ENCODE measurements around the gene SLC37A1.

Gene SLC37A1

DNA sequence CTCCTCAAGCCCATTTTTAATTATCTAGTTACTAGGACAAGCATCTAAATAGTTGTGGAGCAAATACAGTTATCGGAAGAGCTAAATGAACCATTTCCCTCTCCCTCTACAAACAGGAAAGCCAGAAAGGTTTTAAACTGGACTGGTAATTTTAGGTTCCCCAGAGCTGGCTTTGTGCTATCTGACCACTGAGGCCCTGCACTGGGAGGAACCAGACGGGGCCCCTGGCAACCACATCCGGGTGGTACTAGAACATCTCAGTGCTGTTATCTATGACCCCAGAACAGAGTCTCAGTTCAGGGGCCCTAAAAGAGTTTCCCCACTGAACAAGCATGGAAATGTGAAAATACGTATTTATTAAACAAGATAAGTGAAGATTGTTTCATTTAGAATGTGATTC lies 9.9 kb upstream of the SLC37A1 start:
- H3K4me3 ChIP-seq (ENCODE audit: low read depth, low read length), result no peak overlapping the region
- TF ChIP-seq, protein P1, sequence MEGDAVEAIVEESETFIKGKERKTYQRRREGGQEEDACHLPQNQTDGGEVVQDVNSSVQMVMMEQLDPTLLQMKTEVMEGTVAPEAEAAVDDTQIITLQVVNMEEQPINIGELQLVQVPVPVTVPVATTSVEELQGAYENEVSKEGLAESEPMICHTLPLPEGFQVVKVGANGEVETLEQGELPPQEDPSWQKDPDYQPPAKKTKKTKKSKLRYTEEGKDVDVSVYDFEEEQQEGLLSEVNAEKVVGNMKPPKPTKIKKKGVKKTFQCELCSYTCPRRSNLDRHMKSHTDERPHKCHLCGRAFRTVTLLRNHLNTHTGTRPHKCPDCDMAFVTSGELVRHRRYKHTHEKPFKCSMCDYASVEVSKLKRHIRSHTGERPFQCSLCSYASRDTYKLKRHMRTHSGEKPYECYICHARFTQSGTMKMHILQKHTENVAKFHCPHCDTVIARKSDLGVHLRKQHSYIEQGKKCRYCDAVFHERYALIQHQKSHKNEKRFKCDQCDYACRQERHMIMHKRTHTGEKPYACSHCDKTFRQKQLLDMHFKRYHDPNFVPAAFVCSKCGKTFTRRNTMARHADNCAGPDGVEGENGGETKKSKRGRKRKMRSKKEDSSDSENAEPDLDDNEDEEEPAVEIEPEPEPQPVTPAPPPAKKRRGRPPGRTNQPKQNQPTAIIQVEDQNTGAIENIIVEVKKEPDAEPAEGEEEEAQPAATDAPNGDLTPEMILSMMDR (IDR thresholded peaks at IDR 0.05; ENCODE audit: control insufficient read depth, extremely low read depth, insufficient read depth), result no peak
- DNase-seq (ENCODE audit: low read depth), result no peak

DNA sequence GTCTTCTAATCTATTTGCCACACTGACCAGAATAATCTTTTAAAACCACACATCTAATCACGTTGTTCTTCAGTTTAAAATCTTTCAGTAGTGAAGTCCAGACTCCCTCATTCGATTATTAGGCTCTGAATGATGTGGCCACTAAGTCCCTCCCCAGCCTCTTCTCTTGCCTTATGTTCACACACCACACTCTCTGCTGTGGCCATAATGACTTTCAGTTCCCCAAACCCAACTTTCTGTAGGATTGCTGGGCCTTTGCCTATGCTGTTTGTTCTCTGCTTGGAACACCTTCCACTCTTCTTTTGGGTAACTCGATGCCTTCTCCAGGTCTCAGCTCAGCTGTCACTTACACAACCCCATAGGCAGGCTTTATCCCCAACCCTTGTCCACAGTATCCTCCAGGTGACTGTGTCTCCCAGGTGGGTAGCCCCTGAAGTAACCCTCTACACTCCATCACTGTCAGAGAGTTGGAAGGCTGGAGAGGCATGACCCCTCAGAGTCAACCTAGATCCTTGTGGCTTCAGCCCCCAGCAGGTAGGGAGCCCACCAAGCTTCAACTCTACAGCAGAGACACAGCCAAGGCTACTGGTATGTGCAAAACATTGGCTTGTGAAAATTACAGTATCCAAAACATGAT lies 8.4 kb upstream of the SLC37A1 start:
- H3K4me3 ChIP-seq (ENCODE audit: low read depth, low read length), result no peak overlapping the region
- no peak for DNase-seq (ENCODE audit: low read depth)
- TF ChIP-seq, protein P1 (IDR thresholded peaks at IDR 0.05; ENCODE audit: control insufficient read depth, extremely low read depth, insufficient read depth), result no peak

DNA sequence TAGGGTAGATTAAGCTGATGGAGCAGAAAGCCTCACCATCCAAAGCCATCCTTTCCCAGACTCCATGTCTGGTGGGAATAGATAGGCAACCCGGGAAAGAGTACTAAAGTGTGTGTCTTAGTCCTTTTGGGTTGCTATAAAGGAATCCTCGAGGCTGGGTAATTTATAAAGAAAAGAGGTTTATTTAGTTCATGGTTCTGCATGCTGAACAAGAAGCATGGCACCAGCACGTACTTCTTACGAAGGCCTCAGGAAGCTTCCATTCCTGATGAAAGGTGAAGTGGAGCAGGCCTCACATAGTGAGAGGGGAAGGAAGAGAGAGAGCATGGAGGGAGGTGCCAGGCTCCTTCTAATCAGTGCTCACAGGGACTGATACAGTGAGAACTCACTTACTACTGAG lies 6.2 kb upstream of the SLC37A1 start:
- TF ChIP-seq, protein P1 (IDR thresholded peaks at IDR 0.05; ENCODE audit: control insufficient read depth, extremely low read depth, insufficient read depth), result no peak

DNA sequence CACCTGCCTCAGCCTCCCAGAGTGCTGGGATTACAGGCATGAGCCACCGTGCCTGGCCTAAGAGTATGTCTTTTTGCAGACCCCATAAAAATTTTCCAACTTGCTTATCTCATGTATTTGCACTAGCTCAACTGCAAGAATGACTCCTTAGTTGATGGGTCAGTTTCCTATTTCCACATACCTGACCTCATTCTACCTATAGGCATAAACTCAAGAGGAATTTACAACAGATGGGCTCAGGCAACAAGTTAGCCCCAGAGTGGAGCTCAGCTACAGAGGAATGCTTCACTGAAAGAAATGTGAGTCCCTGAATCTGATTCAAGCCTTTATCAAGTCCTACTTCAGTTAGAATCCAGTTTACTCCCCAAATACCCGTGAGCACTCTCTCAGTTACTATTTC lies 5.3 kb upstream of the SLC37A1 start:
- H3K4me3 ChIP-seq (ENCODE audit: low read depth, low read length), result no peak overlapping the region
- TF ChIP-seq, protein P1 (IDR thresholded peaks at IDR 0.05; ENCODE audit: control insufficient read depth, extremely low read depth, insufficient read depth), result no peak
- DNase-seq (ENCODE audit: low read depth), result no peak

More for the DNA sequence above, 6.2 kb upstream of the SLC37A1 start:
- H3K4me3 ChIP-seq (ENCODE audit: low read depth, low read length), result no peak overlapping the region
- DNase-seq (ENCODE audit: low read depth), result no peak

GRCh38 chr21:42509244-42509643 lies 4.4 kb upstream of the SLC37A1 start:
- no peak for DNase-seq (ENCODE audit: low read depth)
- no peak overlapping the region for H3K4me3 ChIP-seq (ENCODE audit: low read depth, low read length)
- TF ChIP-seq, protein P1 (IDR thresholded peaks at IDR 0.05; ENCODE audit: control insufficient read depth, extremely low read depth, insufficient read depth), result no peak

GRCh38 chr21:42512346-42513034 lies 1.2 kb upstream of the SLC37A1 start:
- TF ChIP-seq, protein P1 (IDR thresholded peaks at IDR 0.05; ENCODE audit: control insufficient read depth, extremely low read depth, insufficient read depth), result no peak
- DNase-seq (ENCODE audit: low read depth), result no peak
- H3K4me3 ChIP-seq (ENCODE audit: low read depth, low read length), result no peak overlapping the region

Measured in LNCaP clone FGC (cell line).